SKM-1 (cell line): Measurements from ENCODE around the gene DTNBP1.
A peak's percentile ranks its signal among the peaks of the same experiment; 100 is the strongest.

Source experiments
- DNase-seq: peaks from one replicate; lab custom pipeline; 2025; ENCODE audit not compliant: unreplicated experiment; lab: John Stamatoyannopoulos, UW

The DTNBP1 gene

GRCh38 chr6:15662326-15663129 lies at the start of gene DTNBP1:
DTNBP1 (minus strand) TSS chr6:15663028; CDS start chr6:15662869, 159 bp downstream.
- DNase-seq: peak; percentile 52

GRCh38 chr6:15709651-15710269 lies 46.9 kb upstream of the DTNBP1 start:
- no peak for DNase-seq

DNA sequence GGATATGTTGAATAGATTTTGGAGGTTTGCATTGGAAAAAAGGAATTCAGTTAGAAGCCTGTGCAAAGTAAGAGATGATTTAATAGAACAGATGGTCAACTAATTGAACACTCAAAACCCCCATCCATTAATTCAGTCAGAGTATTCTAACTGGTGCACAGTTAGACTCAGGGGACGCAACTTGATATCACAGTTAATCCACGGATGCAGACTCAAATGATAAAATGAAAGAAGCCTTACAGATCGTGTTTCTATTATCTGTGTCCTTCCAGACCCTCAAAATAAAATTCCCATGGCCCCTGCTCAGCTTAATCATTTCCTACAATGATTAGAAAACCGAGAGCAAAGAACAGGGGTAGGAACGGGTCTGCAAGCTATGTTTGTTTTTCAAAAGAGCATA lies 45.4 kb upstream of the DTNBP1 start:
- DNase-seq: no peak

DNA sequence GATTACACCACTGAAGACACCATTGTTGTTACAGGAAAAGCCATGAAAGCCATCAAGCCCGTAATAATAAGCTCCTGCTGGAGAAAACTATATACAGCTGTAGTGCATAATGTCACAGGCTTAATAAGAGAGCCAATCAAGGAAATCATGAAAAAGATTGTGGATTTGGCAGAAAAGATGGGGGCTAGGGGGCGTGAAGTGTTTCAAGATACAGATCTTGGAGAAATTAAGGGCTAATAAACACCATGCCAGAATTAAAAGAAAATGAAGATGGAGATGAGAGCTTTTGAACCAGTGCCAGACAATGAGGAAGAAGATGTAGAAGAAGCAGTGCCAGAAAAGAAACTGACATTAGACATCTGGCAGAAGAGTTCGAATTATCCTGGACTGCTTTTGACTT lies 43.2 kb upstream of the DTNBP1 start:
- DNase-seq: no peak

GRCh38 chr6:15698471-15698870 lies 35.6 kb upstream of the DTNBP1 start:
- DNase-seq: no peak

DNA sequence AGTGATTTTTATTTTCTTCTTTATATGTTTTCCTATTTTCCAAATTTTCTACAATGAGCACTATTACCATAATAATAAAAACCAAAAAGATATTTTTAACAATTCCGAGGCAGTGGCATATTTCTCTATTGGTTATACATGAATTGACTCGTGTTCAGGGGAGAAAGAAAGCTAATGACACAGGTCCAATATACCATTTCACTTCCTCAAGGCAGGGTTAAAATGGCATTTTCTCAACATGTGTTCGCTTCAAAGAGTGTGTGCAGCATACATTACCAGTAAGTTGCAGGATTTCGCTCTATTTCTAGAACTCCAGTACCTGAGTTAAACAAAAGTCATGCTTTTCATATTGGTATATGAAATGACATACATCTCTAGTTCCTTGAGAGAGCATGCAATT lies 35.1 kb upstream of the DTNBP1 start:
- DNase-seq: no peak

- DNase-seq: peak; percentile 73
These were observed 28.5 kb upstream of the DTNBP1 start for GRCh38 chr6:15691250-15691869.

DNA sequence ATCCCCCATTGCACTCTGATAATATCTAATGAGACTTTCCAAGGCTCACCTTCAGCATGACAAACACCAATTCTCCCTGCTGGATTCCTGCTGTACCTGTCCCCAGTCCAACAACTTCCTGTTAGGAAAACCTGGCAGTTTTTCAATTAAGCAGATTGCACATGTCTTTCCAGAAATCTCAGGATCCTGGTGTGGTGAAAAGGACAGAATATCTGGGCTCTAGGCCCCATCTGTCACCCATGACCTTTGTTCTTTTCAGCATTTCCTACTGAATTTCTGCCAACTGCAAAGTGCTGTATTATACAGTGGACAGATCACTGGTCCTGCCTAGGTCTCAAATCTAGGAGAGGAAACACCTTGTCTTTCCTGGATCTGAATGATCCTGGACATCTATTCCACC lies 27.7 kb upstream of the DTNBP1 start:
- DNase-seq: no peak

DNA sequence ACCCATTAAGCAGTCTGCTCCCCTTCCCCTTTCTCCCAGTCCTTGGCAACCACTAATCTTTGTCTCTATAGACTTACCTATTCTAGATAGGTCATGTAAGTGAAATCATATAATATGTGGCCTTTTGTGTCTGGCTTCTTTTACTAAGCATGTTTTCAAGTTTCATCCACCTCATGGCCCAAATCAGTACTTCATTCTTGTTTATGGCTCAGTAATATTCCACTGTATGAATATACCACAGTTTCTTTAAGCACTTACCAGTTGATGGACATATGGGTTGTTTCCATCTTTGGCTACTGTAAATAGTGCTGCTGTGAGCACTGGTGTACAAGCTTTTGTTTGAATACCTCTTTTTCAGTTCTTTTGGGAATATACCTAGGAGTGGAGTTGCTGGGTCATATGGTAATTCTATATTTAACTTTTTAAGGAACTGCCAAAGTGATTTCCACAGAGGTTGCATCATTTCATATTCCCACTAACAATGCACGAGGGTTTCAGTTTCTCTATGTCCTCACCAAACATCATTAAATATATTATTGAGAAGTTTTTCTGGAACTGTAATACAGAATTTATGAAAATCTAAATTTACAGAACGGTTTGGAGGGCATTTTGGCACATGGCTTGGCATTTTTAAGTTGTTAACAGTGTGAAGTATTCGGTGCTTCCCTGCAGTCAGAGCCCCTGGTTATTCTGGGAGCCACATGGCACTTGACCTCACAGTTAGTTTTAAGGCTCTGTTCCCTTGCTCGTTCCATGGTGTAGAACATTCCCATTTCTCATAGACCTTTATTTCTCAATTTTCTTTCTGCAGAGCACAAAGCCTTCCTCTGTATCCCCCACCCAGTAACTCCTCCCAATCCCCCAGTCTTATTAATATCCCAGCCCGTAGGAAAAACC lies 27.0 kb upstream of the DTNBP1 start:
- no peak for DNase-seq

DNA sequence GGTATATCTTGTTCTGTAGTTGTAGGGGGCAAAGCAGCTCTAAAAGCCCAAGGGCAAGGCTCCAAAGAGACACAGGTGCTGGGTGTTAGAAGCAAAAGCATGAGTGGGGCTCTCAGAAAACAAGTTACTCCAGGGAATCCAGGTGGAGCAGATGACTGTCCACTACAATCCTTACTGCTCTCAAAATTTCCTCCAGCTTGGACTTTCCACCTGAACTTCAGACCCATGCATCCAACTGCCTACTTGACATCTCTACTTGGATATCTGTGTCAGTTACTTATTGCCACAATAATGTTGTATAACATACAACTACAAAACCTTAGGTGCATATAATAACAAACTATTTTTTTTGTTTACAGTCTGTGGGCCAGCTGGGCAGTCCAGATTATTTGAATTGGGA lies 22.8 kb upstream of the DTNBP1 start:
- DNase-seq: no peak

DNA sequence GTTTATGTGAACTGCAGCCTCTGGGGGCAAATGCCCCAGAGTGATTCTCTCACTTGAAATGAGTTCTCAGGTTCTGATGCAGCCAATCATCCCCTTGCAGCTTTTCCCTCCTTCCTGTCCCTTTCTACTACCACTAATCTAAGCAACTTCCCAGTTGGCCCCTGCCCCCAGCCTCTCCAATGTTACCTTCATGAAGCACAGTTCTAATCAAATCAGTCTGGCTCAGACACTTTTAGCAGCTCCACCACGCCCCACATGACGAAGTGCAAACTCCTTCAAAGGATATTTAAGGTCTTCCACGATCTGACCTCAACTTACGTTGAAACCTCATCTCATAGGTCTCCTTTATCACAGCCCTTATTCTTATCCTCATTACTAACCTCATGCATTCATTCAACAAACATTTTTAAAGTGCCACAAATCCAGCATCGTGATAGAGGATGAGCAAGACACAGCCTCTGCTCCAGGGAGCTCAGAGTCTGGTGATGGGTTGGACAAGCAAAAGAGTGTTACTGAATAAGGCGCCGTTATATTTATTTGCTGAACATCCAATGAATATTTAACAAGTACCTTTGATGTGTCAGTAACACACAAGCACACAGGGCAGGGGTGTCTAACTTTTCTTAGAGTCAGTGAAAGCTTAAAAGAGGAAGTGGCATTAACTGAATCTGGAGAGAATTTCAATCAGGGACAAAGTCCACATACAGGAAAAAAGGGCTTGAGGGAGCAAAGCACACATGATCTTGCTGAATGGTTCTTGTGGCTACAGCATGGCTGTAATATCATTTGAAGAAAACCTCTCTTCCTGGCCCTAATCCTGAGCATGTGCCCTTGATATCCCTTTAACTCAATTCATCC lies 20.4 kb upstream of the DTNBP1 start:
- DNase-seq: no peak

DNA sequence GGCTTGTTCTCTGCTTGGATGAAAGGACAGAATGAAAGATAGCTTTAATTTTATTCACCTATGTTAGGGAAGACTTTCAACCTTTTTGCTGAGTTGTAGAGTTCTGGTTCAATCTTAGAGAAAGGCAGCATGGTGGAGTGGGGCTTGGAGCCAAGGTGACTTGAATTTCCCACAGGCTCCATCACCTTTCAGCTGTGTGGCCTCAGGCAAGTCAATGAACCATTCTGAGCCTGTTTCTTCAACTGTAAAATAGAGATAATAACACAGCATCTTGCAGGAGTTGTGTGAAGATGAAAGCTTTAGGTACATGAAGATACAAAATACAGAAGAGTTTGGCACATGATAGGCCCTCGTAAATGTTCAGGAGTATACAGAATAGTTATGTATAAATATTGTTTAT lies 19.1 kb upstream of the DTNBP1 start:
- no peak for DNase-seq

DNA sequence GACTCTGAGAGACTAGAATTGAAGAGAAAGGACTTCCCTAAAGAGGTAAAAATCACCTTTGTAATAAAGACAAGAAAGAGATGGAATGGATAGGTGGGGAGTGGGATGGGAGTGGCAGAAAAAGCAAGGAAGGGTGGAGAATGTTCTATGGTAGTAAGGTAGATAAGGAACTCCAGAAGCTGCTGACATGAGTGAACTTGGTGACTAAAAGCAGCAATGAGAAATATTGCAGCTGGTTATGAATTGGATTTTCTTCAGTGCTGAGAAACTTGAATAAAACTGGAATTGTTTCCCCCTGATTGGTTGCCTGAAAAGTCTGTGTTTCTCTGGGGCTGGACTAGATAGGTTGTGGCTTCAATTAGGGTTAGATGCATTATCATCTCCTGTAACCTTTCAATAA lies 15.7 kb upstream of the DTNBP1 start:
- DNase-seq: no peak

DNA sequence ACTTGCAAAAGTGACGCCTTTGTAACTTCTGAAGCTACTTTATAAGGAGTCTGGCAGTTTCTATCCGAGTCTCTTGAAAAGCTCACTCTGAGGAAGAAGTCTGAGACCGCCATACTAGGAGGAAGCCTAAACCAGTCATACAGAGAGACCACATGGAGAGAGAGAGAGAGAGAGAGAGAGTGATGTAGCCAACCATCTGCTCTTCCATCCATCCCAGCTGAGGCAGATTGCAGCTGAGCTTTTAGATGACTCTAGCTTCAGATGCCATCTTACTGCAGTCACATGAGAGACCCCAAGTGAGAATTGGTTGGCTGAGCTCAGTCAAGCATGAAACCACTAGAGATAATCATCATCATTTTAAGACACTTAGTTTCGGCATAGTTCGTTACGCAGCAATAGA lies 15.0 kb upstream of the DTNBP1 start:
- DNase-seq: no peak

GRCh38 chr6:15675536-15676220 lies 12.8 kb upstream of the DTNBP1 start:
- peak; percentile 25 for DNase-seq

DNA sequence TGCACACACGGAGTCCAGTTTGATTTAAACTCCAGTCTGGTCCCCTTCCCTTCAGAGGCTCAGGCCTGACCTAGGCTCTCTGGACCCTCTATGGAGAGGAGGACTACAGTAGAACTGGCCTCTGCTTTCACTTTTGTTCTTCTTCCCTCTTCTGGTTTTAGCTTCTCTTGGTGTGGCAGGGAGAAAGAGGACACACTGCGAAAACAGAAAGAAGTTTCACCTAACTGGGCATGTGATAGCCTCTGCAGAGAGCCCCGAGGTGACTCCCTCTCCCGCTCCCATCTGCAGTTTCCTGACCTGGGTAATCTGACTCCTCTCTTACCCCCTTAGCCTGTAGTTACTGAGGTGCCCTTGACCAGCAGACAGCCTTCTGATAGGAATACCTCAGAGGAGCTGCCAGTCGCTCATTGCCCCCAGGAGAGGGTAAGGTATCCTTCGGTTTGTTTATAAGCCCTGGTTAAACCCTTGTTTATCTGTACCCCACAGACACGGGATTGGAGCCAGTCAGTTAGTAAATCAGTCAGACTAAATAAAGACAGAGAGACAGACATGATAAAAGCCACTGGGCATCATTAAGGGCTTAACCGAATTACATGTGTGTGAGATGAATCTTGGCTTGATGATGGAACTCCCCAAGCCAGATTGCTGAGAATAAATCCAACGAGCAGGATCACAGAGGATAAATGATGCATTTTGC lies 12.0 kb upstream of the DTNBP1 start:
- no peak for DNase-seq

GRCh38 chr6:15673666-15674065 lies 10.8 kb upstream of the DTNBP1 start:
- no peak for DNase-seq

DNA sequence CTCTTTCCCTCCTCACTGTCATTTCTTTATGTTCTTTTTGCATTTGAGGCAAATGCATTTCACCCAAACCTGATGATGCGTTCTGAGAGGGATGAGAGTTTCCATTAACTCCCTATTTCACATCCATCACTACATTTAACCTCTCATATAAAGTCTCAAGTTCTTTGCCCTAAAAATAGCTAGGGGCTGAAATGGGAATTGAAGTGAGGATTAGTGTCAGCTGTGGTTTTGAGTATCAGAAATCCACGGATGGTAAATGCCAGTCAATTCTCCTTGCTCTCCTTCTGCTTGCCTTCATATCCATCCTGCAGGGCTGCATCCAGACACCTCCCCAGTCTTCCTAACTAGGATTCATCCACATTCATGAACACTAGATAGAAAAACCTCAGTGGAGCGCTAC lies 10.0 kb upstream of the DTNBP1 start:
- DNase-seq: no peak

DNA sequence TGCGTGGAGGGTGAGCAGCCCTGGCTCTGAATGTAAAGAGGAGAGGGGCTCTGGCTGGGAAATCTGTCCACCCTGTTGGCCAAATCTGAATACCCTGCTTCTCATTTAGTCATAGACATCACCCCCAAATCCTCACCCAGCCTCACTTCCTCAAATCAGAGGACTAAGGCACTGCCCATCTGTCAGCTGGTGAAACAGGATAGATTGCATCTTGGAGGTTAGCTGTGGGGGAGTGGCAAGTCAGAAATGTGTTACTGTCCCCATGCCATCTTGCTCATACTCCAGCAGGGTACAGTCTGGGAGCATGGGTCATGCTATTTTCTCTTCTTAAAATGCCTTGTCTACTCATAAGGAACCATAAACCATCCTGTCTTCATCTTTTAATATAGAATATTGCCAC lies 9.5 kb upstream of the DTNBP1 start:
- no peak for DNase-seq
